ENCODE results near the gene SLC39A8.

SLC39A8 gene

GRCh38 chr4:102301167-102301566 lies 44.1 kb downstream of the SLC39A8 start:
- TF ChIP-seq, protein P1, sequence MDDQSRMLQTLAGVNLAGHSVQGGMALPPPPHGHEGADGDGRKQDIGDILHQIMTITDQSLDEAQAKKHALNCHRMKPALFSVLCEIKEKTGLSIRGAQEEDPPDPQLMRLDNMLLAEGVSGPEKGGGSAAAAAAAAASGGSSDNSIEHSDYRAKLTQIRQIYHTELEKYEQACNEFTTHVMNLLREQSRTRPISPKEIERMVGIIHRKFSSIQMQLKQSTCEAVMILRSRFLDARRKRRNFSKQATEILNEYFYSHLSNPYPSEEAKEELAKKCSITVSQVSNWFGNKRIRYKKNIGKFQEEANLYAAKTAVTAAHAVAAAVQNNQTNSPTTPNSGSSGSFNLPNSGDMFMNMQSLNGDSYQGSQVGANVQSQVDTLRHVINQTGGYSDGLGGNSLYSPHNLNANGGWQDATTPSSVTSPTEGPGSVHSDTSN (CRISPR knock-in tag; IDR thresholded peaks at IDR 0.05): no peak
- TF ChIP-seq OSR2 (tag by site-specific recombination; IDR thresholded peaks at IDR 0.05) (no peak), ZNF350 (tag by site-specific recombination; IDR thresholded peaks at IDR 0.05) (no peak), ZNF324 (tag by site-specific recombination; IDR thresholded peaks at IDR 0.05) (no peak), IKZF3 (tag by site-specific recombination; IDR thresholded peaks at IDR 0.05) (no peak), ZNF510 (tag by site-specific recombination; IDR thresholded peaks at IDR 0.05; ENCODE audit: insufficient replicate concordance) (no peak), GLI2 (tag by site-specific recombination; IDR thresholded peaks at IDR 0.05; ENCODE audit: borderline replicate concordance, low read depth) (no peak), PRDM10 (tag by site-specific recombination; IDR thresholded peaks at IDR 0.05) (no peak), HOXC10 (CRISPR knock-in tag; IDR thresholded peaks at IDR 0.05) (no peak), ZNF132 (tag by site-specific recombination; IDR thresholded peaks at IDR 0.05; ENCODE audit: borderline replicate concordance) (no peak), ZNF366 (tag by site-specific recombination; conservative IDR thresholded peaks at IDR 0.05) (no peak), ZNF248 (tag by site-specific recombination; IDR thresholded peaks at IDR 0.05) (no peak), ZSCAN23 (tag by site-specific recombination; IDR thresholded peaks at IDR 0.05) (no peak), ZFP41 (tag by site-specific recombination; IDR thresholded peaks at IDR 0.05; ENCODE audit: borderline replicate concordance) (no peak), ZNF239 (tag by site-specific recombination; IDR thresholded peaks at IDR 0.05) (no peak), KLF1 (tag by site-specific recombination; IDR thresholded peaks at IDR 0.05) (no peak), ZNF175 (tag by site-specific recombination; IDR thresholded peaks at IDR 0.05) (no peak)
- TF ChIP-seq, protein P2, sequence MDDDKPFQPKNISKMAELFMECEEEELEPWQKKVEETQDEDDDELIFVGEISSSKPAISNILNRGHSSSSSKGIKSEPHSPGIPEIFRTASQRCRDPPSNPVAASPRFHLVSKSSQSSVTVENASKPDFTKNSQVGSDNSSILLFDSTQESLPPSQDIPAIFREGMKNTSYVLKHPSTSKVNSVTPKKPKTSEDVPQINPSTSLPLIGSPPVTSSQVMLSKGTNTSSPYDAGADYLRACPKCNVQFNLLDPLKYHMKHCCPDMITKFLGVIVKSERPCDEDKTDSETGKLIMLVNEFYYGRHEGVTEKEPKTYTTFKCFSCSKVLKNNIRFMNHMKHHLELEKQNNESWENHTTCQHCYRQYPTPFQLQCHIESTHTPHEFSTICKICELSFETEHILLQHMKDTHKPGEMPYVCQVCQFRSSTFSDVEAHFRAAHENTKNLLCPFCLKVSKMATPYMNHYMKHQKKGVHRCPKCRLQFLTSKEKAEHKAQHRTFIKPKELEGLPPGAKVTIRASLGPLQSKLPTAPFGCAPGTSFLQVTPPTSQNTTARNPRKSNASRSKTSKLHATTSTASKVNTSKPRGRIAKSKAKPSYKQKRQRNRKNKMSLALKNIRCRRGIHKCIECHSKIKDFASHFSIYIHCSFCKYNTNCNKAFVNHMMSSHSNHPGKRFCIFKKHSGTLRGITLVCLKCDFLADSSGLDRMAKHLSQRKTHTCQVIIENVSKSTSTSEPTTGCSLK (tag by site-specific recombination; IDR thresholded peaks at IDR 0.05): no peak
- TF ChIP-seq, protein P3, sequence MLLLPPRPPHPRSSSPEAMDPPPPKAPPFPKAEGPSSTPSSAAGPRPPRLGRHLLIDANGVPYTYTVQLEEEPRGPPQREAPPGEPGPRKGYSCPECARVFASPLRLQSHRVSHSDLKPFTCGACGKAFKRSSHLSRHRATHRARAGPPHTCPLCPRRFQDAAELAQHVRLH (tag by site-specific recombination; IDR thresholded peaks at IDR 0.05): no peak
- CTCF ChIA-PET: interaction anchor here (1.2 kb wide), 1 partner anchor 1132 kb away, joined by 5 read pairs; no protein-coding TSS in a partner anchor
- H3K36me3 ChIP-seq (ENCODE audit: control insufficient read depth in 2 of 2, insufficient read depth in 1 of 2, low read length in 2 of 2): peaks cover 0 to 10% of the 10 kb centered on the region in 2 experiments; a peak in 1 of 3 replicates
- H3K9me3 ChIP-seq (ENCODE audit: control insufficient read depth, insufficient read depth, low read depth, low read length): no peaks in the 10 kb centered on the region
- no peak overlapping the region for H3K27ac ChIP-seq (ENCODE audit: extremely low read depth, low read depth, low read length)
- no peaks in the 10 kb centered on the region for H3K4me1 ChIP-seq (ENCODE audit: control insufficient read depth, insufficient read depth, low read length)
- POLR2A ChIA-PET: no interaction called here
- H3K4me3 ChIP-seq (ENCODE audit: low read depth, low read length): no peak overlapping the region
